ENCODE results near the gene FAM174B.

GRCh38 chr15:92668620-92669019, 13.0 kb upstream of the FAM174B start:
- TF ChIP-seq, protein P1, sequence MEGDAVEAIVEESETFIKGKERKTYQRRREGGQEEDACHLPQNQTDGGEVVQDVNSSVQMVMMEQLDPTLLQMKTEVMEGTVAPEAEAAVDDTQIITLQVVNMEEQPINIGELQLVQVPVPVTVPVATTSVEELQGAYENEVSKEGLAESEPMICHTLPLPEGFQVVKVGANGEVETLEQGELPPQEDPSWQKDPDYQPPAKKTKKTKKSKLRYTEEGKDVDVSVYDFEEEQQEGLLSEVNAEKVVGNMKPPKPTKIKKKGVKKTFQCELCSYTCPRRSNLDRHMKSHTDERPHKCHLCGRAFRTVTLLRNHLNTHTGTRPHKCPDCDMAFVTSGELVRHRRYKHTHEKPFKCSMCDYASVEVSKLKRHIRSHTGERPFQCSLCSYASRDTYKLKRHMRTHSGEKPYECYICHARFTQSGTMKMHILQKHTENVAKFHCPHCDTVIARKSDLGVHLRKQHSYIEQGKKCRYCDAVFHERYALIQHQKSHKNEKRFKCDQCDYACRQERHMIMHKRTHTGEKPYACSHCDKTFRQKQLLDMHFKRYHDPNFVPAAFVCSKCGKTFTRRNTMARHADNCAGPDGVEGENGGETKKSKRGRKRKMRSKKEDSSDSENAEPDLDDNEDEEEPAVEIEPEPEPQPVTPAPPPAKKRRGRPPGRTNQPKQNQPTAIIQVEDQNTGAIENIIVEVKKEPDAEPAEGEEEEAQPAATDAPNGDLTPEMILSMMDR (IDR thresholded peaks at IDR 0.05), result no peak
- TF ChIP-seq POLR2AphosphoS5 (IDR thresholded peaks at IDR 0.05), result no peak
